Measurements from ENCODE around the gene NUP62. TPM values are rescaled to one million over a fixed set of nuclear protein-coding genes. Genes with fewer than 3 reads are reported as not detected.
"Not testable (repeated sequence)": the region's sequence is repeated elsewhere in the genome, so short reads cannot be mapped to it uniquely, and the experiment has no call there.

NUP62 gene
- total RNA-seq, 1 donor from 2014 or later = 85.9 TPM

- TF ChIP-seq CTCF (IDR thresholded peaks at IDR 0.05; ENCODE audit: unreplicated experiment) = no peak
- no peaks in the 10 kb centered on the region for H3K4me1 Mint-ChIP-seq (ENCODE audit: low read depth)
- DNase-seq (ENCODE audit: low spot score, unreplicated experiment) = no peak
- peaks cover 5% of the 10 kb centered on the region for H3K36me3 Mint-ChIP-seq (ENCODE audit: insufficient read depth)
- peaks cover 5% of the 10 kb centered on the region for H3K27me3 Mint-ChIP-seq
- H3K27ac Mint-ChIP-seq = no peak overlapping the region
- H3K9me3 Mint-ChIP-seq (ENCODE audit: low read depth) = no peaks in the 10 kb centered on the region
- H3K4me3 Mint-ChIP-seq (ENCODE audit: low read depth) = no peak overlapping the region
Measured at GRCh38 chr19:49975051-49975450, 45.7 kb upstream of the NUP62 start.

DNA sequence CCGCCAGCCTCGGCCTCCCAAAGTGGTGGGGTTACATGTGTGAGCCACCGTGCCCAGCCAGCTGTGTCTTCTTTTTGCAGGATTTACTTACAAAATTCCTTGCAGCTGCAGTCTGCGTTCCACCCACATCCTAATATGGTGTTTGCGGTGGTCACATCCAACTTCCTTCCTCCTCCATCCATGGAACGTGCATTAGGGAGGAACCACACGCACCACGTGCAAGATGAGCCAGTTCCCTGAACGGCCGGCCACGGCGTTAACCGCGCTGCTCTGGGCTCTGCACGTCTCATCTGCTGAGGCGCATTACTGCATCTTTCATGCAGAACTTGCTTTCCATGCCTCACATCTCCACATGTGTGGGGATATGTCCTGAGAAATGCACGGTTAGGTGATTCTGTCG, 44.7 kb upstream of the NUP62 start:
- no peak for DNase-seq (ENCODE audit: low spot score, unreplicated experiment)
- Mint-ChIP-seq H3K4me3 (ENCODE audit: low read depth) (no peak overlapping the region), H3K36me3 (ENCODE audit: insufficient read depth) (peaks cover 5% of the 10 kb centered on the region), H3K9me3 (ENCODE audit: low read depth) (no peaks in the 10 kb centered on the region), H3K27ac (no peak overlapping the region), H3K4me1 (ENCODE audit: low read depth) (no peaks in the 10 kb centered on the region), H3K27me3 (peaks cover 9% of the 10 kb centered on the region)
- no peak for TF ChIP-seq CTCF (IDR thresholded peaks at IDR 0.05; ENCODE audit: unreplicated experiment)

DNA sequence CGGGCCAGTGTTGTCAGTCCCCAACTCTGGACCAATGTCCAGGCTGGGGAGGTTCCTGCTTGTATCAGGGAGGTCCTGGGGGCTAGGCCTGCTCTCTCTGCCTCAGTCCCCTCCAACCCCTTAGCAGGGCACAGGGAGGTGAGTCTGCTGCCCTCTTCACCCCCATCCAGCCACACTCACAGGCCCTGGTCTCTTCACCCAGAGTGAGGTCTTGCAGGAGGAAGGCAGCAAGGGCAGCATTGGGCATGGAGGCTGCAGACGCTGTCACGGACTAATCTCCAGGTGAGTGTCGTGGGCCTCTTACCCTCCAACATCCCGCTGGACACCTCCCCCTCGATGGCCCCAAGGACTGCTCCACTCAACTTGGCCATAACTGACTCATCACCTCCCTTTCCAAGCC, 43.5 kb upstream of the NUP62 start:
- no peak overlapping the region for H3K27ac Mint-ChIP-seq
- no peak for DNase-seq (ENCODE audit: low spot score, unreplicated experiment)
- TF ChIP-seq CTCF (IDR thresholded peaks at IDR 0.05; ENCODE audit: unreplicated experiment) = no peak
- peaks cover 5% of the 10 kb centered on the region for H3K36me3 Mint-ChIP-seq (ENCODE audit: insufficient read depth)
- peaks cover 12% of the 10 kb centered on the region for H3K27me3 Mint-ChIP-seq
- no peaks in the 10 kb centered on the region for H3K4me1 Mint-ChIP-seq (ENCODE audit: low read depth)
- no peak overlapping the region for H3K4me3 Mint-ChIP-seq (ENCODE audit: low read depth)
- H3K9me3 Mint-ChIP-seq (ENCODE audit: low read depth) = no peaks in the 10 kb centered on the region

GRCh38 chr19:49971991-49972411, 42.7 kb upstream of the NUP62 start:
- peaks cover 14% of the 10 kb centered on the region for H3K27me3 Mint-ChIP-seq
- no peaks in the 10 kb centered on the region for H3K4me1 Mint-ChIP-seq (ENCODE audit: low read depth)
- no peak overlapping the region for H3K27ac Mint-ChIP-seq
- no peak for TF ChIP-seq CTCF (IDR thresholded peaks at IDR 0.05; ENCODE audit: unreplicated experiment)
- H3K4me3 Mint-ChIP-seq (ENCODE audit: low read depth) = no peak overlapping the region
- DNase-seq (ENCODE audit: low spot score, unreplicated experiment) = no peak
- no peaks in the 10 kb centered on the region for H3K9me3 Mint-ChIP-seq (ENCODE audit: low read depth)
- peaks cover 5% of the 10 kb centered on the region for H3K36me3 Mint-ChIP-seq (ENCODE audit: insufficient read depth)

DNA sequence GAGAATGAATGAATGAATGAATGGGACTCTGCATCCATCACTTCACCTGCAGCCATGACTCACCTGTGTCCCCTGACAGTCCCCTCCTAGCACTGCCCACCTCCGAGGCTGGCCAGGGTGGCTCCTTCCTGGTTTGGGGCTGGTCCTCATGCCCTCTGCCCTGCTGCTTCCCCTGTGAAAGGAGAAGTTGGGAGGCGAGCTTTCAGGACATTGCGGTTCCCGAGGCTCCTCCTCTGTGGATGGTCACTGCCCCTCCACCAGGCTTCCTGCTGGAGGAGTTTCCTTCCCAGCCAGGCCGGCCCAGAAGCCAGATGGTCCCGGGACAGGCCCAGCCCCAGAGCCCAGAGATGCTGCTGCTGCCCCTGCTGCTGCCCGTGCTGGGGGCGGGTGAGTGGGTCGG, 40.1 kb upstream of the NUP62 start:
- not testable (repeated sequence) for H3K36me3 Mint-ChIP-seq (ENCODE audit: insufficient read depth); H3K9me3 Mint-ChIP-seq (ENCODE audit: low read depth); H3K4me1 Mint-ChIP-seq (ENCODE audit: low read depth); H3K27ac Mint-ChIP-seq; DNase-seq (ENCODE audit: low spot score, unreplicated experiment); H3K4me3 Mint-ChIP-seq (ENCODE audit: low read depth)
- peaks cover 16% of the 10 kb centered on the region for H3K27me3 Mint-ChIP-seq

DNA sequence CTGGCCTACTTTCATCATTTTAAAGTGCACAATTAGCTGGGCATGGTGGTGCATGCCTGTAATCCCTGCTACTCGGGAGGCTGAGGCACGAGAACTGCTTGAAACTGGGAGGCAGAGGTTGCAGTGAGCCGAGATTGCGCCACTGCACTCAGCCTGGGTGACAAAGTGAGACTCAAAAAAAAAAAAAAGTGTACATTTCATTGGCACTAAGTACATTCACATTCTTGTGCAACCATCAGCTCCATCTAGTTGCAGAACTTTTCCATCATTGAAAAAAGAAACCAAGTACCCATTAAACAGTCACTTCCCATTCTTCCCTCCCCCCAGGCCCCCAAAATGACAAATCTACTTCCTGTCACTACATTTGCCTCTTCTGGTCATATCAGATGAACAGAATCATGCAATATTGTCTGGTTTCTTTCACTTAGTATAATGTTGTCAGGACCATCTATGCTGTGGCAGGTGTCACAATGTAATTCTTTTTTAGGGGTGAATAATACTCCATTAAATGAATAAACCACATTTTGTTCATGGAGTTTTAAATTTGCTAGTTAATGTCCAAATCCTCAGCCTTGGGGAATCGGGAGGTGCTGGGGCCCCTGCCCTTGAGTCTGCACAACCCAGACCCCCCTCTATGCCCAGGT, 39.1 kb upstream of the NUP62 start:
- H3K4me1 Mint-ChIP-seq (ENCODE audit: low read depth) = no peaks in the 10 kb centered on the region
- peaks cover 16% of the 10 kb centered on the region for H3K27me3 Mint-ChIP-seq
- H3K36me3 Mint-ChIP-seq (ENCODE audit: insufficient read depth) = no peaks in the 10 kb centered on the region
- H3K9me3 Mint-ChIP-seq (ENCODE audit: low read depth) = no peaks in the 10 kb centered on the region
- no peak overlapping the region for H3K27ac Mint-ChIP-seq
- TF ChIP-seq CTCF (IDR thresholded peaks at IDR 0.05; ENCODE audit: unreplicated experiment) = no peak
- H3K4me3 Mint-ChIP-seq (ENCODE audit: low read depth) = no peak overlapping the region
- no peak for DNase-seq (ENCODE audit: low spot score, unreplicated experiment)

DNA sequence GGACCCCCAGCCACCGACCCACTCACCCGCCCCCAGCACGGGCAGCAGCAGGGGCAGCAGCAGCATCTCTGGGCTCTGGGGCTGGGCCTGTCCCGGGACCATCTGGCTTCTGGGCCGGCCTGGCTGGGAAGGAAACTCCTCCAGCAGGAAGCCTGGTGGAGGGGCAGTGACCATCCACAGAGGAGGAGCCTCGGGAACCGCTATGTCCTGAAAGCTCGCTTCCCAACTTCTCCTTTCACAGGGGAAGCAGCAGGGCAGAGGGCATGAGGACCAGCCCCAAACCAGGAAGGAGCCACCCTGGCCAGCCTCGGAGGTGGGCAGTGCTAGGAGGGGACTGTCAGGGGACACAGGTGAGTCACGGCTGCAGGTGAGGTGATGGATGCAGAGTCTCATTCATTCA, 31.7 kb upstream of the NUP62 start, which contains the start of gene SIGLEC11:
SIGLEC11 (minus strand) TSS at position 193 of the 400 bp plus-strand sequence; CDS start at position 102, 91 bp downstream.
- not testable (repeated sequence) for H3K9me3 Mint-ChIP-seq (ENCODE audit: low read depth); H3K27me3 Mint-ChIP-seq; DNase-seq (ENCODE audit: low spot score, unreplicated experiment); H3K4me3 Mint-ChIP-seq (ENCODE audit: low read depth); H3K27ac Mint-ChIP-seq; H3K4me1 Mint-ChIP-seq (ENCODE audit: low read depth); H3K36me3 Mint-ChIP-seq (ENCODE audit: insufficient read depth)

GRCh38 chr19:49959892-49960291, 30.6 kb upstream of the NUP62 start:
- not testable (repeated sequence) for H3K36me3 Mint-ChIP-seq (ENCODE audit: insufficient read depth); DNase-seq (ENCODE audit: low spot score, unreplicated experiment); H3K9me3 Mint-ChIP-seq (ENCODE audit: low read depth); H3K4me1 Mint-ChIP-seq (ENCODE audit: low read depth); H3K27me3 Mint-ChIP-seq; H3K4me3 Mint-ChIP-seq (ENCODE audit: low read depth); H3K27ac Mint-ChIP-seq
